ENCODE data around the gene TNN. TPM values are rescaled to one million over a fixed set of nuclear protein-coding genes. Genes with fewer than 3 reads are reported as not detected.
A peak's percentile ranks its signal among the peaks of the same experiment; 100 is the strongest.

Gene TNN
- total RNA-seq, 2 experiments from 2014 or later = not detected

DNA sequence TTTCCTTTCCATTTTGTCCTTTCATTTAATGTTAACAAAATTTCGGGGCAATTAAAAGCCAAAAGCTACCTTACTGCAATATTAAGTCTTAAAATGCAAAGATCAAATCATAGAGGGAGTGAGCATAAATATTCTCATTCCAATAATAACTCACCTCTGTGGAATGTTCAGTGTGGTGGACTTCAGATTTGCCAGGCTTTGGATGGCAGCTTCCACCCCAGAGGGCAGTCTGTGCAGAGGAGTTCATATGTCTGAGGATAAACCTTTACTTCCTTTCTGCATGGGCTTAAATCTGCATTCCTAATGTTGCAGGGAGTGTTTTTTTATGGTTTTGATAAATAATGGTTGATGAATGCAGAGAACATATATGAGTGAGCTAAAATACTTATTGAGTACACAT lies 108.6 kb downstream of the TNN start:
- intact Hi-C loops (cut with DNase I, micrococcal nuclease) = no loop called here
- H3K9me3 ChIP-seq (ENCODE audit: control insufficient read depth in 1 of 2, insufficient read depth in 1 of 2, low read length in 2 of 2) = no peaks in the 10 kb centered on the region
- H3K36me3 ChIP-seq (ENCODE audit: insufficient read depth, low read length) = peaks cover 61% of the 10 kb centered on the region
- no peak overlapping the region for H3K27ac ChIP-seq (ENCODE audit: low read depth in 1 of 2, low read length in 2 of 2)
- peak overlapping the region; percentile 47 for H3K27ac Mint-ChIP-seq
- ChIA-PET CTCF (interaction anchor here (0.9 kb wide), 1 partner anchor 21 kb away, joined by 3 read pairs; no protein-coding TSS in a partner anchor), POLR2A (interaction anchor here (0.8 kb wide), 1 partner anchor 13 kb away, joined by 4 read pairs; no protein-coding TSS in a partner anchor)
- no peaks in the 10 kb centered on the region for H3K27me3 ChIP-seq (ENCODE audit: control insufficient read depth in 1 of 2, insufficient read depth in 2 of 2, low read length in 2 of 2)
- peaks cover 92% of the 10 kb centered on the region for H3K36me3 Mint-ChIP-seq (ENCODE audit: low read depth)
- no peak overlapping the region for H3K4me3 ChIP-seq (ENCODE audit: low read length)
- no peaks in the 10 kb centered on the region for H3K9me3 Mint-ChIP-seq
- H3K27me3 Mint-ChIP-seq = no peaks in the 10 kb centered on the region
- DNase-seq = no peak
- H3K4me1 ChIP-seq (ENCODE audit: insufficient read depth, low read length) = peaks cover 31% of the 10 kb centered on the region
- H3K4me3 Mint-ChIP-seq = no peak overlapping the region
- no peak for ATAC-seq (ENCODE audit: poor library complexity)
- H3K4me1 Mint-ChIP-seq (ENCODE audit: low read depth) = peaks cover 82% of the 10 kb centered on the region
- TF ChIP-seq, protein P1, sequence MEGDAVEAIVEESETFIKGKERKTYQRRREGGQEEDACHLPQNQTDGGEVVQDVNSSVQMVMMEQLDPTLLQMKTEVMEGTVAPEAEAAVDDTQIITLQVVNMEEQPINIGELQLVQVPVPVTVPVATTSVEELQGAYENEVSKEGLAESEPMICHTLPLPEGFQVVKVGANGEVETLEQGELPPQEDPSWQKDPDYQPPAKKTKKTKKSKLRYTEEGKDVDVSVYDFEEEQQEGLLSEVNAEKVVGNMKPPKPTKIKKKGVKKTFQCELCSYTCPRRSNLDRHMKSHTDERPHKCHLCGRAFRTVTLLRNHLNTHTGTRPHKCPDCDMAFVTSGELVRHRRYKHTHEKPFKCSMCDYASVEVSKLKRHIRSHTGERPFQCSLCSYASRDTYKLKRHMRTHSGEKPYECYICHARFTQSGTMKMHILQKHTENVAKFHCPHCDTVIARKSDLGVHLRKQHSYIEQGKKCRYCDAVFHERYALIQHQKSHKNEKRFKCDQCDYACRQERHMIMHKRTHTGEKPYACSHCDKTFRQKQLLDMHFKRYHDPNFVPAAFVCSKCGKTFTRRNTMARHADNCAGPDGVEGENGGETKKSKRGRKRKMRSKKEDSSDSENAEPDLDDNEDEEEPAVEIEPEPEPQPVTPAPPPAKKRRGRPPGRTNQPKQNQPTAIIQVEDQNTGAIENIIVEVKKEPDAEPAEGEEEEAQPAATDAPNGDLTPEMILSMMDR (IDR thresholded peaks at IDR 0.05) = no peak

DNA sequence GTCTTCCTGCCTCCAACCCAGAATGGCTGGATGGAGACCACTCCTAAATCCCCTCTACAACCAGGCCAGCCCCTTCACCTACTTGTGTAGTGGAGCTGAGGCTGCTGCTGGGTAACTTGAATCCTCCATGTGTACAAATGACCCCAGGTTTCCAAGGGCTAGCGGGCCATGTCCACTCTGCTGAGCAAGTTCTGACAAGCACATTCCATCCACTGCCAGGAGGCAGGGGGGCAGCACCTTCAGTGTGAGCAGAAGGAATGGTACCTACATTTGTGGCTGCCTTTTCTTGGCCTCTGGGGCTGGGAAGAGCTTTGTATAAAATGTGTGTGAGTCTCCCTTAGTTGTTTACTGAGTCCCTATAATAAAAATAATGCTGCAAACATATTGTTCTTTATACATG lies 110.4 kb downstream of the TNN start:
- ChIA-PET POLR2A (interaction anchor here (0.9 kb wide), 1 partner anchor 17 kb away, joined by 3 read pairs; no protein-coding TSS in a partner anchor), CTCF (no interaction called here)
- intact Hi-C loops (cut with DNase I, micrococcal nuclease) = no loop called here
- H3K27ac ChIP-seq (ENCODE audit: low read depth in 1 of 2, low read length in 2 of 2) = no peak overlapping the region
- Mint-ChIP-seq H3K4me1 (ENCODE audit: low read depth) (peaks cover 87% of the 10 kb centered on the region), H3K9me3 (no peaks in the 10 kb centered on the region), H3K27ac (peak overlapping the region; percentile 45), H3K4me3 (no peak overlapping the region), H3K36me3 (ENCODE audit: low read depth) (peaks cover 93% of the 10 kb centered on the region), H3K27me3 (no peaks in the 10 kb centered on the region)
- peaks cover 44% of the 10 kb centered on the region for H3K4me1 ChIP-seq (ENCODE audit: insufficient read depth, low read length)
- ATAC-seq (ENCODE audit: poor library complexity) = no peak
- no peak for DNase-seq
- H3K4me3 ChIP-seq (ENCODE audit: low read length) = no peak overlapping the region
- H3K36me3 ChIP-seq (ENCODE audit: insufficient read depth, low read length) = peaks cover 59% of the 10 kb centered on the region
- no peaks in the 10 kb centered on the region for H3K27me3 ChIP-seq (ENCODE audit: control insufficient read depth in 1 of 2, insufficient read depth in 2 of 2, low read length in 2 of 2)
- TF ChIP-seq, protein P1 (IDR thresholded peaks at IDR 0.05) = no peak
- H3K9me3 ChIP-seq (ENCODE audit: control insufficient read depth in 1 of 2, insufficient read depth in 1 of 2, low read length in 2 of 2) = no peaks in the 10 kb centered on the region

DNA sequence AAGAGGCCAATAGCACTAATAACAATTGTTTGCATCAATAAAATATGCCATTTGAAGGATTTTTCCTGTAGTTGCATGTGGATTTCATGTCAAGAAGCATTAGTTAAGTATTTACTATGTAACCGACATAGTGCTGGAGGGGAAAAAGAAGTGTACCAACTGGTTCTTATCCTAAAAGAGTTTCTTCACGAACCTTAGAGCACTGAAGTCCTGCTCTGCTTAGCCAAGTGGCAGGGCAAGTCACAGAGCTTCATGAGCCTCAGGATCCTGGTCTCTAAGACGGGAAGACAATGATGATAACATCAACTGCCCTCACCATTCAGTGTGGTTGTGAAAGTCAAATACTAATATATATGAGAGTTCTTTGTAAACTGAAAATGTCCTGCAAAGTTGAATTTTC lies 110.8 kb downstream of the TNN start:
- no peak for DNase-seq
- ChIA-PET CTCF (no interaction called here), POLR2A (no interaction called here)
- no peak overlapping the region for H3K4me3 Mint-ChIP-seq
- peaks cover 59% of the 10 kb centered on the region for H3K36me3 ChIP-seq (ENCODE audit: insufficient read depth, low read length)
- H3K27ac ChIP-seq (ENCODE audit: low read depth in 1 of 2, low read length in 2 of 2) = no peak overlapping the region
- H3K9me3 ChIP-seq (ENCODE audit: control insufficient read depth in 1 of 2, insufficient read depth in 1 of 2, low read length in 2 of 2) = no peaks in the 10 kb centered on the region
- TF ChIP-seq, protein P1 (IDR thresholded peaks at IDR 0.05) = no peak
- H3K27ac Mint-ChIP-seq = peak overlapping the region; percentile 45
- peaks cover 93% of the 10 kb centered on the region for H3K36me3 Mint-ChIP-seq (ENCODE audit: low read depth)
- intact Hi-C loops (cut with DNase I, micrococcal nuclease) = no loop called here
- H3K4me3 ChIP-seq (ENCODE audit: low read length) = no peak overlapping the region
- H3K9me3 Mint-ChIP-seq = no peaks in the 10 kb centered on the region
- H3K27me3 ChIP-seq (ENCODE audit: control insufficient read depth in 1 of 2, insufficient read depth in 2 of 2, low read length in 2 of 2) = no peaks in the 10 kb centered on the region
- no peak for ATAC-seq (ENCODE audit: poor library complexity)
- no peaks in the 10 kb centered on the region for H3K27me3 Mint-ChIP-seq
- peaks cover 48% of the 10 kb centered on the region for H3K4me1 ChIP-seq (ENCODE audit: insufficient read depth, low read length)
- H3K4me1 Mint-ChIP-seq (ENCODE audit: low read depth) = peaks cover 87% of the 10 kb centered on the region
